HEK293 (cell line): ENCODE data around the gene ATP8B1.

Experiments used
- KLF9 ChIP-seq: fragments of 450-650 bp; formaldehyde crosslinking; IDR thresholded peaks from 2 replicates; pipeline ENCODE4 v1.5.1; 2016; ENCODE audit warnings: missing biosample characterization, missing genetic modification characterization, low read depth
- MEIS1 ChIP-seq: sonication (generic); formaldehyde crosslinking; IDR thresholded peaks from 2 replicates; pipeline ENCODE4 v1.8.1; 2022; ENCODE audit warnings: missing genetic modification reagents, mild to moderate bottlenecking, borderline replicate concordance
- MYNN ChIP-seq: fragments of 450-650 bp; formaldehyde crosslinking; IDR thresholded peaks from 2 replicates; pipeline ENCODE4 v1.5.1; 2016; ENCODE audit warnings: missing biosample characterization, missing genetic modification characterization, borderline replicate concordance
- RBAK ChIP-seq: fragments of 450-650 bp; formaldehyde crosslinking; IDR thresholded peaks from 2 replicates; pipeline ENCODE4 v1.5.1; 2016; ENCODE audit warnings: missing biosample characterization, missing genetic modification characterization
- SETDB1 ChIP-seq: IDR thresholded peaks from one replicate; pipeline ENCODE4 v1.6.1; 2017; ENCODE audit warnings: mild to moderate bottlenecking, low read length, moderate library complexity, mixed read lengths; ENCODE audit not compliant: insufficient read length
- ZFP3 ChIP-seq: fragments of 450-650 bp; formaldehyde crosslinking; IDR thresholded peaks from 2 replicates; pipeline ENCODE4 v1.5.1; 2016; ENCODE audit warnings: low read depth, missing biosample characterization, missing genetic modification characterization
- ZNF580 ChIP-seq: fragments of 450-650 bp; formaldehyde crosslinking; IDR thresholded peaks from 2 replicates; pipeline ENCODE4 v1.5.1; 2016; ENCODE audit warnings: missing biosample characterization, missing genetic modification characterization
- TF ChIP-seq, protein P1 (sequence below): sonication (generic); formaldehyde crosslinking; IDR thresholded peaks from 2 replicates; pipeline ENCODE4 v1.8.1; 2022; ENCODE audit warnings: mild to moderate bottlenecking, moderate library complexity, missing genetic modification reagents
- TF ChIP-seq, protein P2 (sequence below): fragments of 450-650 bp; formaldehyde crosslinking; IDR thresholded peaks from 2 replicates; pipeline ENCODE4 v1.5.1; 2016; ENCODE audit warnings: missing biosample characterization, missing genetic modification characterization
- TF ChIP-seq, protein P3 (sequence below): fragments of 450-650 bp; formaldehyde crosslinking; IDR thresholded peaks from 2 replicates; pipeline ENCODE4 v1.5.1; 2017; ENCODE audit warnings: missing biosample characterization, missing genetic modification characterization

DNA sequence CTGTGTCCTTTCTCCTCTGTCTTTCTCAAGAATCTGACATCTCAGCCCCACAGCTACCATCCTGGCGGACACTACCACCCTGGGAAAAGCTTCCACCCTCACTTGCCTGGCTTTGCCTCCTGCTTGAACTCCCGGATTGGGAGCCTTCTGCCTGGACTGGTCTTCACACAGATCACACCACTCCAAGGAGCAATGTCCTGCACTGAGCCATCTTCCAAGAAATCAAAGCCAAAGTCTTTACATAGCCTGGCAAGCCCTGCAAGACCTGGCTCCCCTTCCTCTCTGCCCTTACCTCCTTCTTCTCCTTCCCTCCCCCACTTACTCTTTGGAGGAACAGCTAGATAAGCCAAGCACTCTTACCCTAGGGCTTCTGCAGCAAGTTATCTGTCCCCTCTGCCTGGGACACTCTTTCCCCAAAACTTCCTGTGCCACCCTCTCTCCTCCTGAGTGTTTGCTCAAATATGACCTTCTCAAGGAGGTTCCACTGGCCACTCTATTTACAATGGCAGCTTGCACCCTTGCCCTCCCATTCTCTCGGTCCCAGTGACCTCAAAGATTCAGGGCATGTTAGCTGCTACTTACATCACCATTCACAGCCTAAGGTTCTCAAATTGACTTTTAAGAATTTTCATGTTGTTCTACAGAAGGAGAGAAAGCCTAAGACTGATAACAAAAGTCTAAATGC is 9.7 kb downstream of the ATP8B1 start:
- no peak for TF ChIP-seq ZFP3 (tag by site-specific recombination)
- TF ChIP-seq, protein P1, sequence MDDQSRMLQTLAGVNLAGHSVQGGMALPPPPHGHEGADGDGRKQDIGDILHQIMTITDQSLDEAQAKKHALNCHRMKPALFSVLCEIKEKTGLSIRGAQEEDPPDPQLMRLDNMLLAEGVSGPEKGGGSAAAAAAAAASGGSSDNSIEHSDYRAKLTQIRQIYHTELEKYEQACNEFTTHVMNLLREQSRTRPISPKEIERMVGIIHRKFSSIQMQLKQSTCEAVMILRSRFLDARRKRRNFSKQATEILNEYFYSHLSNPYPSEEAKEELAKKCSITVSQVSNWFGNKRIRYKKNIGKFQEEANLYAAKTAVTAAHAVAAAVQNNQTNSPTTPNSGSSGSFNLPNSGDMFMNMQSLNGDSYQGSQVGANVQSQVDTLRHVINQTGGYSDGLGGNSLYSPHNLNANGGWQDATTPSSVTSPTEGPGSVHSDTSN (CRISPR knock-in tag): no peak
- TF ChIP-seq MYNN (tag by site-specific recombination): 0 out of 2 replicates have a peak, but pooled peaks have one; percentile 8
- TF ChIP-seq RBAK: no peak
- TF ChIP-seq KLF9 (tag by site-specific recombination): no peak
- TF ChIP-seq, protein P2, sequence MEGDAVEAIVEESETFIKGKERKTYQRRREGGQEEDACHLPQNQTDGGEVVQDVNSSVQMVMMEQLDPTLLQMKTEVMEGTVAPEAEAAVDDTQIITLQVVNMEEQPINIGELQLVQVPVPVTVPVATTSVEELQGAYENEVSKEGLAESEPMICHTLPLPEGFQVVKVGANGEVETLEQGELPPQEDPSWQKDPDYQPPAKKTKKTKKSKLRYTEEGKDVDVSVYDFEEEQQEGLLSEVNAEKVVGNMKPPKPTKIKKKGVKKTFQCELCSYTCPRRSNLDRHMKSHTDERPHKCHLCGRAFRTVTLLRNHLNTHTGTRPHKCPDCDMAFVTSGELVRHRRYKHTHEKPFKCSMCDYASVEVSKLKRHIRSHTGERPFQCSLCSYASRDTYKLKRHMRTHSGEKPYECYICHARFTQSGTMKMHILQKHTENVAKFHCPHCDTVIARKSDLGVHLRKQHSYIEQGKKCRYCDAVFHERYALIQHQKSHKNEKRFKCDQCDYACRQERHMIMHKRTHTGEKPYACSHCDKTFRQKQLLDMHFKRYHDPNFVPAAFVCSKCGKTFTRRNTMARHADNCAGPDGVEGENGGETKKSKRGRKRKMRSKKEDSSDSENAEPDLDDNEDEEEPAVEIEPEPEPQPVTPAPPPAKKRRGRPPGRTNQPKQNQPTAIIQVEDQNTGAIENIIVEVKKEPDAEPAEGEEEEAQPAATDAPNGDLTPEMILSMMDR (tag by site-specific recombination): no peak
- TF ChIP-seq, protein P3, sequence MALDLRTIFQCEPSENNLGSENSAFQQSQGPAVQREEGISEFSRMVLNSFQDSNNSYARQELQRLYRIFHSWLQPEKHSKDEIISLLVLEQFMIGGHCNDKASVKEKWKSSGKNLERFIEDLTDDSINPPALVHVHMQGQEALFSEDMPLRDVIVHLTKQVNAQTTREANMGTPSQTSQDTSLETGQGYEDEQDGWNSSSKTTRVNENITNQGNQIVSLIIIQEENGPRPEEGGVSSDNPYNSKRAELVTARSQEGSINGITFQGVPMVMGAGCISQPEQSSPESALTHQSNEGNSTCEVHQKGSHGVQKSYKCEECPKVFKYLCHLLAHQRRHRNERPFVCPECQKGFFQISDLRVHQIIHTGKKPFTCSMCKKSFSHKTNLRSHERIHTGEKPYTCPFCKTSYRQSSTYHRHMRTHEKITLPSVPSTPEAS (tag by site-specific recombination): no peak
- TF ChIP-seq SETDB1: no peak
- no peak for TF ChIP-seq ZNF580 (tag by site-specific recombination)
- TF ChIP-seq MEIS1 (CRISPR knock-in tag): no peak
